ENCODE measurements around the gene CTCF. TPM values are rescaled to one million over a fixed set of nuclear protein-coding genes. Genes with fewer than 3 reads are reported as not detected.
A peak's percentile ranks its signal among the peaks of the same experiment; 100 is the strongest.

CTCF gene
- total RNA-seq, 1 donor from 2014 or later: 36.0 TPM

GRCh38 chr16:67605641-67606040 is 43.3 kb downstream of the CTCF start:
- no peaks in the 10 kb centered on the region for H3K27me3 ChIP-seq
- ATAC-seq: no peak
- TF ChIP-seq CTCF (IDR thresholded peaks at IDR 0.05): no peak

GRCh38 chr16:67606632-67607031 is 44.3 kb downstream of the CTCF start:
- no peak for DNase-seq
- peaks cover 6% of the 10 kb centered on the region for H3K4me1 ChIP-seq
- H3K4me3 ChIP-seq: no peak overlapping the region
- H3K27me3 ChIP-seq: no peaks in the 10 kb centered on the region
- H3K36me3 ChIP-seq: peaks cover 11% of the 10 kb centered on the region
- intact Hi-C loops (cut with DNase I): no loop called here
- H3K27ac ChIP-seq: peak overlapping the region; percentile 36
- no peaks in the 10 kb centered on the region for H3K9me3 ChIP-seq
- peak; percentile 82 for ATAC-seq
- TF ChIP-seq CTCF (IDR thresholded peaks at IDR 0.05): no peak

More at GRCh38 chr16:67605641-67606040, 43.3 kb downstream of the CTCF start:
- H3K27ac ChIP-seq: no peak overlapping the region
- H3K4me1 ChIP-seq: peaks cover 8% of the 10 kb centered on the region
- DNase-seq: no peak
- H3K9me3 ChIP-seq: no peaks in the 10 kb centered on the region
- intact Hi-C loops (cut with DNase I): no loop called here
- peaks cover under 1% of the 10 kb centered on the region for H3K36me3 ChIP-seq
- H3K4me3 ChIP-seq: no peak overlapping the region

- ATAC-seq (peak; percentile 53), DNase-seq (no peak)
- no peak overlapping the region for H3K4me3 ChIP-seq
- H3K9me3 ChIP-seq: no peaks in the 10 kb centered on the region
- no peaks in the 10 kb centered on the region for H3K27me3 ChIP-seq
- intact Hi-C loops (cut with DNase I): no loop called here
- no peak overlapping the region for H3K27ac ChIP-seq
- no peak for TF ChIP-seq CTCF (IDR thresholded peaks at IDR 0.05)
- H3K36me3 ChIP-seq: peaks cover 28% of the 10 kb centered on the region
- peaks cover 3% of the 10 kb centered on the region for H3K4me1 ChIP-seq
Observed at GRCh38 chr16:67608364-67608763, 46.0 kb downstream of the CTCF start.

GRCh38 chr16:67613808-67614207 is 51.5 kb downstream of the CTCF start:
- intact Hi-C loops (cut with DNase I): no loop called here
- peaks cover 74% of the 10 kb centered on the region for H3K36me3 ChIP-seq
- H3K27me3 ChIP-seq: no peaks in the 10 kb centered on the region
- no peak overlapping the region for H3K4me3 ChIP-seq
- no peak overlapping the region for H3K27ac ChIP-seq
- H3K4me1 ChIP-seq: no peaks in the 10 kb centered on the region
- no peak for TF ChIP-seq CTCF (IDR thresholded peaks at IDR 0.05)
- H3K9me3 ChIP-seq: no peaks in the 10 kb centered on the region
- ATAC-seq (no peak), DNase-seq (no peak)

- DNase-seq: peak; percentile 51
- peaks cover 93% of the 10 kb centered on the region for H3K36me3 ChIP-seq
- no peaks in the 10 kb centered on the region for H3K9me3 ChIP-seq
Observed at GRCh38 chr16:67628216-67628615, 65.9 kb downstream of the CTCF start.

More at GRCh38 chr16:67628216-67628615, 65.9 kb downstream of the CTCF start:
- Histone ChIP-seq H3K4me3 (no peak overlapping the region), H3K4me1 (no peaks in the 10 kb centered on the region), H3K27ac (no peak overlapping the region), H3K27me3 (no peaks in the 10 kb centered on the region)
- ATAC-seq: no peak
- intact Hi-C loops (cut with DNase I): no loop called here
- no peak for TF ChIP-seq CTCF (IDR thresholded peaks at IDR 0.05)

Data from upper lobe of right lung (tissue), 1 donor.